ENCODE results near the gene ZNF600.
"Not testable (repeated sequence)": the region's sequence is repeated elsewhere in the genome, so short reads cannot be mapped to it uniquely, and the experiment has no call there.

ZNF600 gene

GRCh38 chr19:52741951-52742485, 44.6 kb downstream of the ZNF600 start:
- no peak for DNase-seq (ENCODE audit: low read depth in 2 of 2)

DNA sequence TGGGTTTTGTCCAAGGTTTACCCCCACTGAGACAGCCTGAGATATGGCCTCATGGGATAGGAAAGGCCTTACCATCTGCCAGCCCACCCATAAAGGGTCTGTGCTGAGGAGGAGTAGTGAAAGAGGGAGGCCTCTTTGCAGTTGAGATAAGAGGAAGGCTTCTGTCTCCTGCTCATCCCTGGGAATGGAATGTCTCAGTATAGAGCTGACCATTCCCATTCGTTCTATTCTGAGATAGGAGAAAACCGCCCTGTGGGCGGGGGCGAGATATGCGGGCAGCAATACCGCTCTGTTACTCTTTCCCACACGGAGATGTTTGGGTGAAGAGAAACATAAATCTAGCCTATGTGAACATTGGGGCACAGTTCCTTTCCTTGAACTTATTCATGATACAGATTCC, 45.2 kb downstream of the ZNF600 start:
- not testable (repeated sequence) for DNase-seq (ENCODE audit: low read depth in 2 of 2)

DNA sequence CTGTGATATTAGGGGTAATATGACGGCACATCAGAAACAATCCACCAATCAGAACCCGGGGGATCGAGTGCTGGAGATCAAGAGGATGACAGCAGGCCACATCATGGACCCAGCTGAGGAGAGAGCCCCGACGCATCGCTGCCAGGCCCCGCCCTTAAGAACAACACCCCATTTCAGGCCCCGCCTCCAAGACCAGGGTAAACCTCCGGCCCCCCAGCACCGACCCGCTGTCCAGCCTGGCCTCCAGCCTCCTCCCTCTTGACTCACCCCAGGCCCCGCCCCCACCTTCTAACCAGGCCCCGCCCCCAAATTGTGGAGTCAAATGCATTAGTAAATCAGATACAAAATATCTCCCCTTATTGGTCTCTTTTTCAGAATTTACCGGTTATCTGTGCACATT, 47.0 kb downstream of the ZNF600 start:
- DNase-seq (ENCODE audit: low read depth in 2 of 2) = no peak

DNA sequence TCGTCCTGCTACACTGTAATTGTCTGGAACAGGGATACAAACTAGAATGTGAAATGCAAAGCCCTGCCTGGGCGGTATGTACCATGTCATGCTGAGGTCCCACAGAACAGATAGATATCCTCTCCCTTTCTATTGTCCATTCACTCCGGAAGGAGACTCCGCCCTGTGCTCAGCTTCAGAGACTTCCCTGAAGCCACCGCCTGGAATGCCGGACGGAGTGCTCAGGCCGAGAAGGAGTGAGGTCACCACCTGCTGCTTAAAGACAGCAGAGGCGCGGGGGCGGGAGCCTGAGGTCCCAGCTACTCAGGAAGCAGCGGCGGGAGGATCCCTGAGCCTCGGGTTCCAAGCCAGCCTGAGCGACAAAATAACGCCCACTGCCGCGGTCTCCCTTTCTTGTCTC, 50.9 kb downstream of the ZNF600 start:
- no peak for DNase-seq (ENCODE audit: low read depth in 2 of 2)

- DNase-seq (ENCODE audit: low read depth in 2 of 2) = peak; percentile 98 to 100
These were observed 51.5 kb downstream of the ZNF600 start, which contains the start of gene ZNF611 for GRCh38 chr19:52734893-52735661. Gene ZNF611 (minus strand): TSS chr19:52735044. CDS start chr19:52715894, 19,150 bp downstream.

DNA sequence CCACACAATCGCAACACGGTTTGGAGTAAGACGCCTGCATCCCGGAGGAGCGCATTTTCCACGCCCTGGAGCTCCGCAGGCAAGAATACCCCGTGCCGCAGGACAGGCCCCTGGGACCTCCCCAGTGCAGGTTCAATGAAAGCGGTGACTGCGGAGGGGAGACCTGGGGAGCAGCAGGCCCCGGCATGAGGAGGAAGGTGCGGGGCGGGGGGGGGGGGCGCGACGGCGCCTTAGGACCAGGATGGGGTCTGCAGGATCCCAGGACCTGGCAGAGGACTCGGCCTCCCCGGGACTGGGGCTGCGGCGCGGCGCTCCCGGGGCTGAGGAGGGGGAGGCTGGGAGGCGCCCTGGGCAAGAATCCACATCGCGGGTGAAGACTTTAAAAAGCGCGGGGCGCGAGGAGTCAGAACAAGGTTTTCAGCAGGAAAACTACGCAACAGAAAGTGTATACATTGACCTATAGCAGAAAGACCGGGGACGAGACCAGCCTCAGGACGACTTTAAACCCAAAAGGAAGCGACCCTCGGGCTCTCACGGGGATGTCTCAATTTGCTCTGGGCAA, 52.2 kb downstream of the ZNF600 start:
- no peak for DNase-seq (ENCODE audit: low read depth in 2 of 2)

GRCh38 chr19:52726051-52726450, 60.5 kb downstream of the ZNF600 start:
- not testable (repeated sequence) for DNase-seq (ENCODE audit: low read depth in 2 of 2)

- DNase-seq (ENCODE audit: low read depth in 2 of 2) = no peak
These were observed 61.0 kb downstream of the ZNF600 start for GRCh38 chr19:52725528-52725961.

- no peak for DNase-seq (ENCODE audit: low read depth in 2 of 2)
These were observed 61.7 kb downstream of the ZNF600 start for GRCh38 chr19:52724701-52725514.

DNA sequence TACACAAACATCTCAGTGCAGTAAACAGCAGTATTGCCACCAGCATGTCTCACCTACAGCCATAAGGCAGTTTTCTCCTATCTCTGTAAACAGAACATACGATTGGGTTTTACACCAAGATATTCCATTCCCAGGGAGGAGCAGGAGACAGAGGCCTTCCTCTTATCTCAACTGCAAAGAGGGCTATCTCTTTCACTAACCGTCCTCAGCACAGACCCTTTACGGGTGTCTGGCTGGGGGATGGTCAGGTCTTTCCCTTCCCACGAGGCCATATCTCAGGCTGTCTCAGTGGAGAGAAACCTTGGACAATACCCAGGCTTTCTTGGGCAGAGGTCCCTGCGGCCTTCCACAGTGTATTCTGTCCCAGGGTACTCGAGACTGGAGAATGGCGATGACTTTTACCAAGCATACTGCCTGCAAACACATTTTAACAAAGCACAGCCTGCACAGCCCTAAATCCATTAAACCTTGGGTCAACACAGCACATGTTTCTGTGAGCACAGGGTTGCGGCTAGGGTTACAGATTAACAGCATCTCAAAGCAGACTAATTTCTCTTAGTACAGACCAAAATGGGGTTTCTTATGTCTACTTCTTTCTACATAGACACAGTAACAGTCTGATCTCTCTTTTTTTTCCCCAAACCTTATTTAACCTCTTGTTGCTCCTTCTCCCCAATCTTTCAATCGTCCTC, 62.5 kb downstream of the ZNF600 start:
- DNase-seq (ENCODE audit: low read depth in 2 of 2) = not testable (repeated sequence)

- DNase-seq (ENCODE audit: low read depth in 2 of 2) = no peak
These were observed 64.3 kb downstream of the ZNF600 start for GRCh38 chr19:52722062-52723003.

DNA sequence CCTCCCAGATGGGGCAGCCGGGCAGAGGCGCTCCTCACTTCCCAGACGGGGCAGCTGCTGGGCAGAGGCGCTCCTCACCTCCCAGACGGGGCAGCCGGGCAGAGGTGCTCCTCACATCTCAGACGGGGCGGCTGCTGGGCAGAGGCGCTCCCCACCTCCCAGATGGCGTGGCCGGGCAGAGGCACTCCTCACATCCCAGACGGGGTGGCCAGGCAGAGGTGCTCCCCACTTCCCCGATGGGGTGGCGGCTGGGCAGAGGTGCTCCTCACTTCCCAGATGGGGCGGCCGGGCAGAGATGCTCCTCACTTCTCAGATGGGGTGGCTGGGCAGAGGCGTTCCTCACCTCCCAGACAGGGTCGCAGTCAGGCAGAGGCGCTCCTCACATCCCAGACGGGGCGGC, 66.0 kb downstream of the ZNF600 start:
- DNase-seq (ENCODE audit: low read depth in 2 of 2) = not testable (repeated sequence)

- no peak for DNase-seq (ENCODE audit: low read depth in 2 of 2)
These were observed 70.1 kb downstream of the ZNF600 start for GRCh38 chr19:52716522-52716921.

GRCh38 chr19:52715902-52716301, 70.7 kb downstream of the ZNF600 start:
- not testable (repeated sequence) for DNase-seq (ENCODE audit: low read depth in 2 of 2)

- DNase-seq (ENCODE audit: low read depth in 2 of 2) = not testable (repeated sequence)
These were observed 71.3 kb downstream of the ZNF600 start for GRCh38 chr19:52715330-52715729.

Data from stimulated activated CD8-positive, alpha-beta memory T cell treated with anti-CD3 and anti-CD28 coated beads, Interleukin-7, amount 100 ng/mL, for 1 hour (primary cell).